ENCODE measurements around the gene WBP2. TPM values are rescaled to one million over a fixed set of nuclear protein-coding genes. Genes with fewer than 3 reads are reported as not detected.

The WBP2 gene
- total and polyA plus RNA-seq, 2 of the 8 experiments (the other 6 are each of a cell fraction or from before 2014, with no cell fraction given), result 48.2 to 71.2 TPM

DNA sequence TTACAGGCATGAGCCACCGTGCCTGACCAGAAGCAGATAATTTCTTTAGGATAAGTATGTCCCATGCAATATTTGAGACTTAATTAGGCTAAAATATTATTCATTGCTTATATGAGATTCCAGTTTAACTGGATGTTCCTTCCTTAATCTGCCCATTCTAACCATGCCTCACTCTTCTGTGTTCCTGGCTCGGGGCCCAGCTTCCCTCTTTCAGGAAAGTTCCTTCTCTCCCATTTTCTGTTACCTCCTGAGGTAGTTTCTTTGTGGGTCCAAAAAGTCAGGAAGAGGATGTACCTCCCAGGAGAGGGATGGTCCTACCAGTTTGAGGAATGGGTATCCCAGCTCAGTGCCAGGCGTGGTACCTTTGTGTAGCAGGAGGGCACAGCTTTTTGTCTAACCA, 47.3 kb downstream of the WBP2 start (continued):
- TF ChIP-seq, protein P1, sequence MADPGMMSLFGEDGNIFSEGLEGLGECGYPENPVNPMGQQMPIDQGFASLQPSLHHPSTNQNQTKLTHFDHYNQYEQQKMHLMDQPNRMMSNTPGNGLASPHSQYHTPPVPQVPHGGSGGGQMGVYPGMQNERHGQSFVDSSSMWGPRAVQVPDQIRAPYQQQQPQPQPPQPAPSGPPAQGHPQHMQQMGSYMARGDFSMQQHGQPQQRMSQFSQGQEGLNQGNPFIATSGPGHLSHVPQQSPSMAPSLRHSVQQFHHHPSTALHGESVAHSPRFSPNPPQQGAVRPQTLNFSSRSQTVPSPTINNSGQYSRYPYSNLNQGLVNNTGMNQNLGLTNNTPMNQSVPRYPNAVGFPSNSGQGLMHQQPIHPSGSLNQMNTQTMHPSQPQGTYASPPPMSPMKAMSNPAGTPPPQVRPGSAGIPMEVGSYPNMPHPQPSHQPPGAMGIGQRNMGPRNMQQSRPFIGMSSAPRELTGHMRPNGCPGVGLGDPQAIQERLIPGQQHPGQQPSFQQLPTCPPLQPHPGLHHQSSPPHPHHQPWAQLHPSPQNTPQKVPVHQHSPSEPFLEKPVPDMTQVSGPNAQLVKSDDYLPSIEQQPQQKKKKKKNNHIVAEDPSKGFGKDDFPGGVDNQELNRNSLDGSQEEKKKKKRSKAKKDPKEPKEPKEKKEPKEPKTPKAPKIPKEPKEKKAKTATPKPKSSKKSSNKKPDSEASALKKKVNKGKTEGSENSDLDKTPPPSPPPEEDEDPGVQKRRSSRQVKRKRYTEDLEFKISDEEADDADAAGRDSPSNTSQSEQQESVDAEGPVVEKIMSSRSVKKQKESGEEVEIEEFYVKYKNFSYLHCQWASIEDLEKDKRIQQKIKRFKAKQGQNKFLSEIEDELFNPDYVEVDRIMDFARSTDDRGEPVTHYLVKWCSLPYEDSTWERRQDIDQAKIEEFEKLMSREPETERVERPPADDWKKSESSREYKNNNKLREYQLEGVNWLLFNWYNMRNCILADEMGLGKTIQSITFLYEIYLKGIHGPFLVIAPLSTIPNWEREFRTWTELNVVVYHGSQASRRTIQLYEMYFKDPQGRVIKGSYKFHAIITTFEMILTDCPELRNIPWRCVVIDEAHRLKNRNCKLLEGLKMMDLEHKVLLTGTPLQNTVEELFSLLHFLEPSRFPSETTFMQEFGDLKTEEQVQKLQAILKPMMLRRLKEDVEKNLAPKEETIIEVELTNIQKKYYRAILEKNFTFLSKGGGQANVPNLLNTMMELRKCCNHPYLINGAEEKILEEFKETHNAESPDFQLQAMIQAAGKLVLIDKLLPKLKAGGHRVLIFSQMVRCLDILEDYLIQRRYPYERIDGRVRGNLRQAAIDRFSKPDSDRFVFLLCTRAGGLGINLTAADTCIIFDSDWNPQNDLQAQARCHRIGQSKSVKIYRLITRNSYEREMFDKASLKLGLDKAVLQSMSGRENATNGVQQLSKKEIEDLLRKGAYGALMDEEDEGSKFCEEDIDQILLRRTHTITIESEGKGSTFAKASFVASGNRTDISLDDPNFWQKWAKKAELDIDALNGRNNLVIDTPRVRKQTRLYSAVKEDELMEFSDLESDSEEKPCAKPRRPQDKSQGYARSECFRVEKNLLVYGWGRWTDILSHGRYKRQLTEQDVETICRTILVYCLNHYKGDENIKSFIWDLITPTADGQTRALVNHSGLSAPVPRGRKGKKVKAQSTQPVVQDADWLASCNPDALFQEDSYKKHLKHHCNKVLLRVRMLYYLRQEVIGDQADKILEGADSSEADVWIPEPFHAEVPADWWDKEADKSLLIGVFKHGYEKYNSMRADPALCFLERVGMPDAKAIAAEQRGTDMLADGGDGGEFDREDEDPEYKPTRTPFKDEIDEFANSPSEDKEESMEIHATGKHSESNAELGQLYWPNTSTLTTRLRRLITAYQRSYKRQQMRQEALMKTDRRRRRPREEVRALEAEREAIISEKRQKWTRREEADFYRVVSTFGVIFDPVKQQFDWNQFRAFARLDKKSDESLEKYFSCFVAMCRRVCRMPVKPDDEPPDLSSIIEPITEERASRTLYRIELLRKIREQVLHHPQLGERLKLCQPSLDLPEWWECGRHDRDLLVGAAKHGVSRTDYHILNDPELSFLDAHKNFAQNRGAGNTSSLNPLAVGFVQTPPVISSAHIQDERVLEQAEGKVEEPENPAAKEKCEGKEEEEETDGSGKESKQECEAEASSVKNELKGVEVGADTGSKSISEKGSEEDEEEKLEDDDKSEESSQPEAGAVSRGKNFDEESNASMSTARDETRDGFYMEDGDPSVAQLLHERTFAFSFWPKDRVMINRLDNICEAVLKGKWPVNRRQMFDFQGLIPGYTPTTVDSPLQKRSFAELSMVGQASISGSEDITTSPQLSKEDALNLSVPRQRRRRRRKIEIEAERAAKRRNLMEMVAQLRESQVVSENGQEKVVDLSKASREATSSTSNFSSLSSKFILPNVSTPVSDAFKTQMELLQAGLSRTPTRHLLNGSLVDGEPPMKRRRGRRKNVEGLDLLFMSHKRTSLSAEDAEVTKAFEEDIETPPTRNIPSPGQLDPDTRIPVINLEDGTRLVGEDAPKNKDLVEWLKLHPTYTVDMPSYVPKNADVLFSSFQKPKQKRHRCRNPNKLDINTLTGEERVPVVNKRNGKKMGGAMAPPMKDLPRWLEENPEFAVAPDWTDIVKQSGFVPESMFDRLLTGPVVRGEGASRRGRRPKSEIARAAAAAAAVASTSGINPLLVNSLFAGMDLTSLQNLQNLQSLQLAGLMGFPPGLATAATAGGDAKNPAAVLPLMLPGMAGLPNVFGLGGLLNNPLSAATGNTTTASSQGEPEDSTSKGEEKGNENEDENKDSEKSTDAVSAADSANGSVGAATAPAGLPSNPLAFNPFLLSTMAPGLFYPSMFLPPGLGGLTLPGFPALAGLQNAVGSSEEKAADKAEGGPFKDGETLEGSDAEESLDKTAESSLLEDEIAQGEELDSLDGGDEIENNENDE (IDR thresholded peaks at IDR 0.05; ENCODE audit: insufficient replicate concordance, low read length), result no peak
- TF ChIP-seq CEBPB (IDR thresholded peaks at IDR 0.05; ENCODE audit: low read depth, low read length) (no peak), SAP30 (IDR thresholded peaks at IDR 0.05; ENCODE audit: insufficient read depth, insufficient replicate concordance, low read length) (no peak), ATF2 (IDR thresholded peaks at IDR 0.05; ENCODE audit: low read length) (no peak), CREB1 (IDR thresholded peaks at IDR 0.05) (no peak), KDM1A (IDR thresholded peaks at IDR 0.05; ENCODE audit: borderline replicate concordance, low read length) (no peak)
- TF ChIP-seq, protein P2, sequence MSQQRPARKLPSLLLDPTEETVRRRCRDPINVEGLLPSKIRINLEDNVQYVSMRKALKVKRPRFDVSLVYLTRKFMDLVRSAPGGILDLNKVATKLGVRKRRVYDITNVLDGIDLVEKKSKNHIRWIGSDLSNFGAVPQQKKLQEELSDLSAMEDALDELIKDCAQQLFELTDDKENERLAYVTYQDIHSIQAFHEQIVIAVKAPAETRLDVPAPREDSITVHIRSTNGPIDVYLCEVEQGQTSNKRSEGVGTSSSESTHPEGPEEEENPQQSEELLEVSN (IDR thresholded peaks at IDR 0.05), result no peak
